UCSD-AML1 (cell line): ENCODE data around the gene ZNF500.

Source experiments
- DNase-seq: peaks from one replicate; lab custom pipeline; 2025; ENCODE audit not compliant: unreplicated experiment; lab: John Stamatoyannopoulos, UW

ZNF500 gene

GRCh38 chr16:4766875-4767628 is at the start of gene ZNF500:
TSS of gene ZNF500 (minus strand) at chr16:4767162. CDS start at chr16:4765978, 1,184 bp downstream.
- peak; percentile 97 for DNase-seq

GRCh38 chr16:4814542-4815173 is 47.7 kb upstream of the ZNF500 start:
- no peak for DNase-seq

GRCh38 chr16:4814046-4814445 is 47.1 kb upstream of the ZNF500 start:
- no peak for DNase-seq

GRCh38 chr16:4813251-4814003 is 46.5 kb upstream of the ZNF500 start:
- DNase-seq = no peak

- DNase-seq = no peak
Measured at GRCh38 chr16:4811773-4812172, 44.8 kb upstream of the ZNF500 start.

GRCh38 chr16:4811242-4811641 is 44.3 kb upstream of the ZNF500 start:
- no peak for DNase-seq

- DNase-seq = no peak
Measured at GRCh38 chr16:4806280-4806679, 39.3 kb upstream of the ZNF500 start.

- DNase-seq = no peak
Measured at GRCh38 chr16:4805231-4805630, 38.3 kb upstream of the ZNF500 start.

GRCh38 chr16:4803898-4804762 is 37.2 kb upstream of the ZNF500 start:
- DNase-seq = no peak

- no peak for DNase-seq
Measured at GRCh38 chr16:4803401-4803844, 36.5 kb upstream of the ZNF500 start.

GRCh38 chr16:4802659-4803287 is 35.8 kb upstream of the ZNF500 start:
- peak; percentile 93 for DNase-seq

- DNase-seq = peak; percentile 62
Measured at GRCh38 chr16:4801962-4802658, 35.1 kb upstream of the ZNF500 start, which contains the start of gene ROGDI. TSS of gene ROGDI (minus strand) at chr16:4802633. CDS start at chr16:4802571, 62 bp downstream.

- no peak for DNase-seq
Measured at GRCh38 chr16:4801051-4801961, 34.3 kb upstream of the ZNF500 start.

GRCh38 chr16:4800290-4801041 is 33.5 kb upstream of the ZNF500 start:
- peak; percentile 83 for DNase-seq

GRCh38 chr16:4799171-4799855 is 32.4 kb upstream of the ZNF500 start:
- DNase-seq = no peak

GRCh38 chr16:4798456-4798855 is 31.5 kb upstream of the ZNF500 start:
- DNase-seq = no peak

GRCh38 chr16:4797805-4798252 is 30.9 kb upstream of the ZNF500 start:
- DNase-seq = no peak
